Fibroblast of gingiva (primary cell): ENCODE data around the gene PAX2.

Experiments
- DNase-seq: peaks from one replicate; pipeline ENCODE4 v3.0.0-alpha.2; 2011; ENCODE audit warnings: low read depth

The PAX2 gene

GRCh38 chr10:100739517-100740368, 5.6 kb upstream of the PAX2 start:
- no peak for DNase-seq

DNA sequence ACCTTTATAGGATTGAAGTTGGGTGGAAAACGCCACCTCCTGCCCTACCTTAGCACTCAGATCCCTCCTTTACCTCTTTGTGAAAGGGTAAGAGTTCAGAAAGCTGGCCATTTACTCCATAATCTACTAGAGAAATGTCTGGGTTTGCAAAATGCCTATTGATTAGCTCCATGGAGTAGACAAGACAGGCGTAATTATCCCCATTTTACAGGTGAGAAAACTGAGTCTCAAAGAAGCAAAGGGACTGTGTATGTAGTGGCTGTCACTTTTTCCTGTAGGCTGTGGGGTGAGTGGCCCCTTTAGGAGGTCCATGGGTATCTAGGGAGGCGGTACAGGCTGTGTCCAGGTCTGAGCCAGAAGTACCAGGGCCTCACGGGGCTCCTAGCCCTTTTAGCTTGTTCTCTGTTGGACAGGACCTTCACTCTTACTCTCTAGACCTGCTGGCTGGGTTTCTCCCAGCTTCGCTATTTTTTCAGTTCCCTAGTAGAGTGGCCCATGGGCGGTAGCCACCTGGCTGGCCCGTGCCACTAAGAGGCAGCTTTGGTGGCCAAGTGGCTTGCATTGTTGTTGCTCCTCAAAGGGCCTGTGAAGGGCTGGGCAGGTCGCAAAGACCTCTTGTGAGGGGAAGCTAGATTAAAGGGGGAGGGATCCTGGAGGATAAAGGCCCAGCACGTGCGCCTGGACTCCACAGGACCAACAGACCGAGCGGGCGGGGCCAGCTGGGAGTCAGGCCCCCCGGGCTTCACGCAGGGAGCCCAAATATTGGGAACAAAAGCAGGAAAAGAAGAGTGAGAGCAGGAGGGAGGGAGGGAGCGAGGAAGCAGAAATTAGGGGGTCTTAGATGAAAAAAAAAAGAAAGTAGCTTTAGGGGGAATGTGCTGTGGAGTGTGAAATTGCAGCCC, 4.7 kb upstream of the PAX2 start:
- no peak for DNase-seq

- DNase-seq: no peak
Measured at GRCh38 chr10:100741378-100742075, 3.9 kb upstream of the PAX2 start.

GRCh38 chr10:100742076-100742771, 3.2 kb upstream of the PAX2 start:
- DNase-seq: no peak

DNA sequence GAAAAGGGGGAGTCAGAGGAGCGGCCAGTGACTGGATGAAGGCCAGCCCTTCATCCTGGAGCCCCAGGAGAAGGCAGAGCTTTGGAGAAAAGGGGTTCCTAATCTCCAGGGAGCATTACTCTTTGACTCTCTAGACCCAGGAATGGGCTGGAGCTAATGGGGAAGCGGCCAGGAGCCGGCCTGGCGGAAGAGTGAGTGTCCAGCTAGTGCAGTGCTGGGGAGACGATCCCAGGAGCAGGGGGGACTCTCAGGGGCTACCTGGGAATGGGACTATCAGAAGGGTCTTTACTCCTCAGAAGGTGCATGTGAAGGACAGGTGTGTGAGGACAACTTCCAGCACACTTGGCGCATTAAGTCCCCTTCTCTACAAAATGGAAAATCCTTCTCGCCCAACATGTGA, 2.4 kb upstream of the PAX2 start:
- no peak for DNase-seq

- DNase-seq: peak; percentile 39
Measured at GRCh38 chr10:100743626-100744135, 1.7 kb upstream of the PAX2 start.

DNA sequence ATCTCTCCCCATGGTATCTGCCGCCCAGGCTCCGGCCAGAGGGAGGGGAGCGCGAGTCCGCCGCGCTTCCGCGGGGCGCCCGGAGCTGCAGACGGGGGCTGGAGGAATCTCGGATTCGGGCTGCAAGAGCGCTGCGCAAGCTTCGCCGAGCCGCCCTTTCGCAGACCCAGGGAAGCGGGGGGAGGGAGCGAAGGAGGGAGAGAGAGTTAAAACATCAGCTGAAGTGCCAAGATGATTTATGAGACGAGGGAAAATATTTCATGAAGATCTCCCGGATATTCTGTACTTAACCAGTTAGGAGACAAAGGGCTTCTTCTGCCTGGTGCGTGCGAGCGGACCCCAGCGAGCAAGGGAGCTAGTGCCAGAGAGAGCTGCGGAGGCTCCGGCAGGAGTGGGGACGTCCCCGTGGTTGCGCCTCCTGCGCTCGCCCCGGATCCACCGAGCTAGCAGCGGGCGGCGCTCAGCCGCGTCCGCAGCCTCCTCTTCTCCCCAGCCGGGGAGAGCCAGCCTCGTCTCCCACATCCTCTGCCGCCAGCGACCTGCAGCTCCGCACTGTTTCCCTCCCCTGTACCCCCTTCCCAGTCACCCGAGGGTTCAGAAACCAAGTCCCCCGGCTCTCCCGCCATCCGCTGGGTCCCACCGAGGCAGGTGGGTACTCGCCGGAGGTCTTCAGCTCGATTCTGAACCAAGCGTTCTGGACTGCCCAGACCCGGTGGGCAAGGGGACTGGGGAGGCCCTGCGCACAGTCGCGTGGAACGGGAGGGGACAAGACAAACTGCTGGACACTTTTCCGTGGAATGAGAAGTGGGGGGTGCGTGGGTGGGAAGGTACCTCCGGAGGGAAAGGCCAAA, 1.0 kb upstream of the PAX2 start:
- DNase-seq: no peak

- no peak for DNase-seq
Measured at GRCh38 chr10:100745882-100746783, 751 bp downstream of the PAX2 start.

- DNase-seq: no peak
Measured at GRCh38 chr10:100746784-100747455, 1.5 kb downstream of the PAX2 start.

- no peak for DNase-seq
Measured at GRCh38 chr10:100747456-100748230, 2.3 kb downstream of the PAX2 start.

DNA sequence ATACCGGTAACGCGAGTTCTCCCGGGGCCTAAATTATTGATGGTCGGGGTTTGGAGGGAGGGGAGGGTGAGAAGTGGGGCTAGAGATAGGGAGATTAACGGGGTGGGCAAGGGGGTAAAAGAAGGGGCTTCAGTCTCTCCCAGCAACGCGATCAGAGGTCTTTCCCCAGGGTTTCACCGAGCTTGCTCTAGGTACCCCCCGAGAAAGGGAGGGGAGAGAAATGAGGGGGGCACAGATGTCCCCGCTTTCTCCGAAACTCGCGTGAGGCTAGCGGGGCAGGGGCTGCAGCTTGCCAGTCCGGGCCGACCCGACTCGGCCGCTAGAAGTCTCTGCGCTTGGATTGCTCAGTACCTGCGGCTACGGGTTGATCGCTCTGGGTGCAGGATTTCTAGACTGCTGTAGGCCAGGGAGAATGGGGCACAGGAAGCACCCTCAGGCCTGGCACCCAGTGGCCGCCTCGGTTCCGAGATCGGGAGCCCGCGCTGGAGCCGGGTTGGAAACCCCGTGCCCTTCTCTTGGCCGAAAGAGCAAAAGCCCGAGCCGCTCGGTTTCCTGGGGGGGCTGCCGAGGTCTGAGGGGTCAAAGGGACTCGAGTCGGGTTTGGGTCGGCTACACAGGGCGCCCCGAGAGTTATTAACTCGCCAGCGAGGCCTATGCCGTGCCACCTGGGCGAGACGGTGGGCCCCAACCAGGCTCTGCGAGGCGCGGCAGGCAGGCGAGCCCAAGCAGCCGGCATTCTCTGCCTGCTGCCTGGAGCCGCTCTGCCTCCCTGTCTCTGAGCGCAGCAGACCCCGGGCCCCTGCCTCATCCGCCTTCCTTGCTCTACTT, 3.1 kb downstream of the PAX2 start:
- no peak for DNase-seq

DNA sequence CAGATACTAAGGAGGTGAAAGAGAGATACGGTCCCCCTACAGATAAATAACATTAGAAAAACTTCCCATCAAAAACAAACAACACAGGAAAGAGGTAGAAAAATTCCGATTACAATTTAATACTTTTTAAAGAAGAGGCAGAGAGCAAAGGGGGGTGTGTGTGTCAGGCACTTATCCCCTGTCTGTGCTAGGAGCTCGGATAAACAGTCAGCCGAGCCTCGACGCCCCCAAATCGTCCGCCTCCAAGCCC, 3.6 kb downstream of the PAX2 start:
- DNase-seq: no peak

DNA sequence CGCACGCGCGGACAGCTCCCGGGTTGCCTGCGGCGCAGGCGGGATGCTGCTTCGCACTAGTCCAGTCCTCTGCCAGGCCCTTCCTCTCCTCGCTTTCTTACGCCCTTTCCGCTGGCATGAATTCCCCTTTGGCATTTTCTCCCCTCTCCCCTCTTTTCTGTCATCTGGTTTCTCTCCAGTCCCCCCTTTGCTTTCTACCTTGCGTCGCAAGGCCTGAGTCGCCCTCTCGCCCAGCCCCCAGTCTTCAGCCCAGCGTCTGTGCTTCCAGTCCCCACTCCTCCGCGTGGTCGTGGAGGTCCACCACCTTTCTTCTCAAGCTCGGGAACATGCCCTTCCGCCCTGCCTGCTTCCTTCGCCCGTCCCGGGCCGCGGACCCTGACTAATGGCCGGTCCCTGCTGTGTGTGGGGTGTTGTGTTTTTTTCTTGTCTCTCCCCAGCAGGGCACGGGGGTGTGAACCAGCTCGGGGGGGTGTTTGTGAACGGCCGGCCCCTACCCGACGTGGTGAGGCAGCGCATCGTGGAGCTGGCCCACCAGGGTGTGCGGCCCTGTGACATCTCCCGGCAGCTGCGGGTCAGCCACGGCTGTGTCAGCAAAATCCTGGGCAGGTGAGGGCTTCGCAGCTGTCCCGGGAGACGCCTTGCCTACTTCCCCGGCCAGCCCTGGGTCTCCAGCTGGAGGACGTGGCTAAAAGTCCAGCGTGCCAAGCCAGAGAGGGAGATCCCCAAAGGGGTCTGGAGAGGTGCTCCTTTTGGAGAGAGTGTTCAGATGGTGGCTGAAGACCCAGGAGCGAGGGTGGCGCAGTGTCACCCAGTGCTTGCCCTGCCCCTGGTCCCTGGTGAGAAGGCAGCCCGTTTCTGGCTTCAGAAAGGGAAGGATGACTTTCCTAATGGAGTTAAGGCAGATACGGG, 4.2 kb downstream of the PAX2 start:
- DNase-seq: no peak

GRCh38 chr10:100750291-100751210, 5.2 kb downstream of the PAX2 start:
- DNase-seq: no peak

DNA sequence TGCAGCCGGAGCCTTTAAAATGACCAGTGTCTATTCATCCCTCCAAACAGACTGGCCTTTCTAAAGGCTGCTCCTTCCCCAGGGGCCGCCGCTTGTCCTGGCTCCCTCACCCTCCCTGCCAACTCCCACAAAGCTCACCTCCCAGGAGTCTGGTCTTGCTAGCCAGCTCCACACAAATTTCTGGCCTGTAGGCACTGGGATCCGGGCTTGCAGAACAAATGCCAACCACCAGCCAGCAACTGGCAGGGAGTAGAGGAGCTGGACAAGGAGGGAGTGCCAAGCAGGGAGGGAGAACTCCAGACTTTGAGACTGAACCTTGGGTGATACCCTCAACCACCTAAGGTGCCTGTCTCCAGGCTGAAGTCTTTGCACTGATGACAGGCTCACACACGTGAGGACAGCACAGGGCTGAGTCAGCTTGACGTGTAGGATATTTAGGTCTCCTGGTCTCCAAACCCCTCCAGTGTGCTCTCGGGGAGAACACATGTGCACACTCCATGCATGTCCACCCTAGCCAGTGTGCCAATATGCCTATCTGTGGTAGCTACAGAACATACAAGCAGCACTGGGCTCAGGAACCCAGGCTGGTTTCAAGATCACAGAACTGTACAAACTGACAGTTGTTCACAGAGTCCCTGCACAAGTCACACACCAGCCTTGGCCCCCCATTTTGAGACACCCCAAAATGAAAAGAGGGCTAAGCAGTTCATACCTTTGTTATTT, 6.0 kb downstream of the PAX2 start:
- no peak for DNase-seq
